Measurements from ENCODE around the gene PATZ1. TPM values are rescaled to one million over a fixed set of nuclear protein-coding genes. Genes with fewer than 3 reads are reported as not detected.

PATZ1 gene
- total RNA-seq, 2 experiments from 2014 or later = 49.2 to 53.4 TPM

DNA sequence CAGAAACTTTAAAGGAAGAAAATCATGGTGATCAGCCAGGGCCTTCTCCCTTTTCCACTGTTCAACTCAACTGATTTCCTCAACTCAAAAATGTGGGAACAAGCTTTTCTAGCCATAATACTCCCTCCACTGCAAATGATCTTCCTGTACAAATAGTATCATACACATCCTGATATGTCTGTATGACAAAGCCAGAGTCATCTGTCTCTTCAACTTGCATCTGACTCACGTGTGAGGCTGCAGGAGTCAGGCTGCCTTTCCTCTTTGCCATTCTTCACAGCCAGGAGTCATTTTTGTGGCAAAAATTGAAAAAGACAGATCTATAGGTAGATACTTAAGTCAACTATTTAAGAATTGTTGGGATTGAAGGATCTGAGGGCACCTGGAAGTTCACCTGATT lies 13.3 kb downstream of the PATZ1 start:
- no peaks in the 10 kb centered on the region; the same call in 1 of the 2 replicates for H3K79me2 ChIP-seq (ENCODE audit: insufficient read depth, low read depth, low read length)
- intact Hi-C loops (cut with micrococcal nuclease; ENCODE audit: unreplicated experiment) = no loop called here
- CTCF ChIA-PET (ENCODE audit: unreplicated experiment) = no interaction called here
- H3K4me2 ChIP-seq (ENCODE audit: low read length) = no peak overlapping the region
- POLR2A ChIA-PET = no interaction called here
- H3K4me3 ChIP-seq (ENCODE audit: low read depth, low read length, poor library complexity, severe bottlenecking) = no peak overlapping the region
- no peaks in the 10 kb centered on the region for H3K4me1 ChIP-seq (ENCODE audit: insufficient read depth, low read length, poor library complexity, severe bottlenecking)
- no peak overlapping the region for H3K27ac ChIP-seq (ENCODE audit: low read depth, low read length, poor library complexity, severe bottlenecking)
- no peaks in the 10 kb centered on the region for H3K9me2 ChIP-seq (ENCODE audit: insufficient read depth, low read length)
- no peak for TF ChIP-seq EZH2phosphoT487 (IDR thresholded peaks at IDR 0.05; ENCODE audit: borderline replicate concordance, low read depth, low read length)
- TF ChIP-seq, protein P1, sequence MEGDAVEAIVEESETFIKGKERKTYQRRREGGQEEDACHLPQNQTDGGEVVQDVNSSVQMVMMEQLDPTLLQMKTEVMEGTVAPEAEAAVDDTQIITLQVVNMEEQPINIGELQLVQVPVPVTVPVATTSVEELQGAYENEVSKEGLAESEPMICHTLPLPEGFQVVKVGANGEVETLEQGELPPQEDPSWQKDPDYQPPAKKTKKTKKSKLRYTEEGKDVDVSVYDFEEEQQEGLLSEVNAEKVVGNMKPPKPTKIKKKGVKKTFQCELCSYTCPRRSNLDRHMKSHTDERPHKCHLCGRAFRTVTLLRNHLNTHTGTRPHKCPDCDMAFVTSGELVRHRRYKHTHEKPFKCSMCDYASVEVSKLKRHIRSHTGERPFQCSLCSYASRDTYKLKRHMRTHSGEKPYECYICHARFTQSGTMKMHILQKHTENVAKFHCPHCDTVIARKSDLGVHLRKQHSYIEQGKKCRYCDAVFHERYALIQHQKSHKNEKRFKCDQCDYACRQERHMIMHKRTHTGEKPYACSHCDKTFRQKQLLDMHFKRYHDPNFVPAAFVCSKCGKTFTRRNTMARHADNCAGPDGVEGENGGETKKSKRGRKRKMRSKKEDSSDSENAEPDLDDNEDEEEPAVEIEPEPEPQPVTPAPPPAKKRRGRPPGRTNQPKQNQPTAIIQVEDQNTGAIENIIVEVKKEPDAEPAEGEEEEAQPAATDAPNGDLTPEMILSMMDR (conservative IDR thresholded peaks at IDR 0.05; ENCODE audit: low read length) = no peak
- no peaks in the 10 kb centered on the region for H3K9me3 ChIP-seq (ENCODE audit: low read length)
- H2AFZ ChIP-seq (ENCODE audit: low read length) = no peak overlapping the region
- H4K20me1 ChIP-seq (ENCODE audit: insufficient read depth, low read length) = no peaks in the 10 kb centered on the region
- no peak for DNase-seq (ENCODE audit: low spot score)
- peaks cover 93% of the 10 kb centered on the region for H3K36me3 ChIP-seq (ENCODE audit: insufficient read depth, low read length)
- BruUV-seq (replicated peaks) = TSS peak; percentile 16

DNA sequence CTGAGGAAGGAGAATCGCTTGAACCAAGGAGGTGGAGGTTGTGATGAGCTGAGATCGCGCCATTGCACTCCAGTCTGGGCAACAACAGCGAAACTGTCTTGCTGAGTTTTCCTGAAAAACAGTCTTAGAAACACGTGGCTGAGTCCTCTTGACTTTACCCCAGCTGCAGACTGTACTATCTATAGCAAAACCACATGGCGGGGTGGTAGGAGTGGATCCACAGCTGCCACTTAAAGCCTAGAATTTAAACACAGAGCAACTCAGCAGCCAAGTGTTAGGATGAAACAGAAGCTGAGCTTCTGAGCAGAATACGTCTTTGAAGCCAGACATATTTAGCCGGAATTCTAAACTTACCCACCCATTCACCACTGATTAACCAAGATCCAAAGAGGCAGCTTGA lies 14.1 kb downstream of the PATZ1 start:
- DNase-seq (ENCODE audit: low spot score) = no peak
- H2AFZ ChIP-seq (ENCODE audit: low read length) = no peak overlapping the region
- CTCF ChIA-PET (ENCODE audit: unreplicated experiment) = no interaction called here
- no peak for TF ChIP-seq EZH2phosphoT487 (IDR thresholded peaks at IDR 0.05; ENCODE audit: borderline replicate concordance, low read depth, low read length)
- TF ChIP-seq, protein P1 (conservative IDR thresholded peaks at IDR 0.05; ENCODE audit: low read length) = no peak
- no peaks in the 10 kb centered on the region for H3K4me1 ChIP-seq (ENCODE audit: insufficient read depth, low read length, poor library complexity, severe bottlenecking)
- intact Hi-C loops (cut with micrococcal nuclease; ENCODE audit: unreplicated experiment) = no loop called here
- H3K9me2 ChIP-seq (ENCODE audit: insufficient read depth, low read length) = no peaks in the 10 kb centered on the region
- peaks cover 93% of the 10 kb centered on the region for H3K36me3 ChIP-seq (ENCODE audit: insufficient read depth, low read length)
- H3K4me2 ChIP-seq (ENCODE audit: low read length) = no peak overlapping the region
- no peak overlapping the region for H3K27ac ChIP-seq (ENCODE audit: low read depth, low read length, poor library complexity, severe bottlenecking)
- H3K9me3 ChIP-seq (ENCODE audit: low read length) = no peaks in the 10 kb centered on the region
- no peaks in the 10 kb centered on the region for H4K20me1 ChIP-seq (ENCODE audit: insufficient read depth, low read length)
- no TSS peak for BruUV-seq (replicated peaks)
- POLR2A ChIA-PET = no interaction called here
- no peaks in the 10 kb centered on the region; the same call in 1 of the 2 replicates for H3K79me2 ChIP-seq (ENCODE audit: insufficient read depth, low read depth, low read length)
- no peak overlapping the region for H3K4me3 ChIP-seq (ENCODE audit: low read depth, low read length, poor library complexity, severe bottlenecking)

DNA sequence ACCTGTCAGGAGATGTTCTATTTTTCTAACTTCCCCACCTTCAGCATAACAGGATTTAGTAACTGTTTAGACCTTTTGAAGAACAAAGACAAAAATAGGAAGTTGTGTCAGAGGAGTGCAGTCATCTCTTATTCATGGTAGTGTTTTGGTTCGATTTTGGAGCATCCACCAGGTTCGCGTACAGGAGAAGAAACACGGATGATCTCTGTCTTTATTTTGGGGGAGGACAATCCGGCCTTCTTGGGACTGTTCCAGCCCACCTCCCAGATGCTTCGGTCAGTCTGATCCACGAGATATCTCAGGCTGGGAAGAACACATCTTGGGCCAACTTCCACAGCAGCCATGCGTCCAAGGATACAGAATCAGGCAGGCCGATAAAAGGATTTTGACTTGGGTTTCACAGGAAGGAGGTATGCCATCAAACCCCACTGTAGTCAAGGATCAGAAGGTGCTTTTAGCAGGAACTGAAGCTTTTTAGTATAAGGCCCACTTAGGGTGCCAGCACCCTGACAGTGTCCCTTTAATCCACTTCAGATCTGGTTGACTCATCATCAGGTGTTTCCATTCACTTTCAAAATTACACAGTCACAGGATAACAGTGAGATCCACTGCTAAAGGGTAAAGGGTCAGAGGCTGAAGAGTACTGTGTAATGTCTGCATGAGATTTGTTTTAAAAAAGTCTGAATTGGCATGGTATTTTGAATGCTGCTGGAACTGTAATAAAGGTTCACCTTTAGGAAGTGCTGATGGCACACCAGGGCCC lies 16.5 kb downstream of the PATZ1 start:
- Histone ChIP-seq H3K4me2 (ENCODE audit: low read length) (no peak overlapping the region), H4K20me1 (ENCODE audit: insufficient read depth, low read length) (no peaks in the 10 kb centered on the region), H3K9me2 (ENCODE audit: insufficient read depth, low read length) (no peaks in the 10 kb centered on the region), H3K79me2 (ENCODE audit: insufficient read depth, low read depth, low read length) (no peaks in the 10 kb centered on the region; the same call in 1 of the 2 replicates), H3K36me3 (ENCODE audit: insufficient read depth, low read length) (peaks cover 97% of the 10 kb centered on the region), H2AFZ (ENCODE audit: low read length) (no peak overlapping the region), H3K4me3 (ENCODE audit: low read depth, low read length, poor library complexity, severe bottlenecking) (no peak overlapping the region), H3K27ac (ENCODE audit: low read depth, low read length, poor library complexity, severe bottlenecking) (no peak overlapping the region), H3K4me1 (ENCODE audit: insufficient read depth, low read length, poor library complexity, severe bottlenecking) (no peaks in the 10 kb centered on the region), H3K9me3 (ENCODE audit: low read length) (no peaks in the 10 kb centered on the region)
- DNase-seq (ENCODE audit: low spot score) = no peak
- ChIA-PET POLR2A (no interaction called here), CTCF (ENCODE audit: unreplicated experiment) (no interaction called here)
- no TSS peak for BruUV-seq (replicated peaks)
- TF ChIP-seq, protein P1 (conservative IDR thresholded peaks at IDR 0.05; ENCODE audit: low read length) = no peak
- no peak for TF ChIP-seq EZH2phosphoT487 (IDR thresholded peaks at IDR 0.05; ENCODE audit: borderline replicate concordance, low read depth, low read length)
- intact Hi-C loops (cut with micrococcal nuclease; ENCODE audit: unreplicated experiment) = no loop called here

Measured in OCI-LY7 (cell line).